ENCODE results near the gene GMFB. TPM values are rescaled to one million over a fixed set of nuclear protein-coding genes. Genes with fewer than 3 reads are reported as not detected.
"Not testable (repeated sequence)": the region's sequence is repeated elsewhere in the genome, so short reads cannot be mapped to it uniquely, and the experiment has no call there.

Gene GMFB
- total RNA-seq, 1 donor from 2014 or later: 67.1 TPM

DNA sequence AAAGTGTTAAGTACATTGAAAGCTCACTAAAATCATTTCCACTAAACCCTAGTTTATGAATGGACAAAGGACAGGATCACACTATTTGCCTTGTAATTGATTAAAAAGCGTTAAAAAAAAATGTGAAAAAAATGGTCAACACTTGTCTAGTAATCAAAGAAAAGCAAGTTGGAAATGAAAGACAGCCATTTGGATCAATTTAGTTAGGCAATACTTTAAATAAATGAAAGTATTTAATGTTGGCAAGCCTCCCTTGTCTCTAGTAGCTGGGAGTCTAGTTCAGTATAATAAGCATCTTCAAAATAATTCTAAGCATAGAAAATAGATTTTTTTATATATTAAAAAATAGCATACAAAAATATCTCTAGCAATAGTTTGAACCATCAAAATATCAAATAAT lies 33.4 kb downstream of the GMFB start:
- peaks cover 1% of the 10 kb centered on the region for H3K27me3 Mint-ChIP-seq (ENCODE audit: unreplicated experiment)

DNA sequence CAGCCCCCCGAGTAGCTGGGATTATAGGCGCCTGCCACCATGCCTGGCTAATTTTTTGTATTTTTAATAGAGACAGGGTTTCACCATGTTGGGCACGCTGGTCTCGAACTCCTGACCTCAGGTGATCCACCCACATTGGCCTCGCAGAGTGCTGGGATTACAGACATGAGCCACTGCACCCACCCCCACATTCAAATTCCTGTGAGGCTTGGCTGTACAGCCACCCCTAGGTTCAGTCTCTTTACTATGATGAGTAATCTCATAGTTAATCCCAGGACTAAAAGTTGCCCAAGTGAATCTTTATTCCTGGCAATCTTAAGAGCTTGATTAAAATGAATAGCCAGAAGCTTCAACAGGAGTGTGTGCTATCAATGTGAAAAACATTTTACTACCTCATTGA lies 34.8 kb downstream of the GMFB start:
- H3K4me1 Mint-ChIP-seq (ENCODE audit: low read depth, unreplicated experiment); H3K27ac Mint-ChIP-seq (ENCODE audit: unreplicated experiment): not testable (repeated sequence)

More for the DNA sequence above, 33.4 kb downstream of the GMFB start:
- DNase-seq: no peak
- no peaks in the 10 kb centered on the region for H3K4me1 Mint-ChIP-seq (ENCODE audit: low read depth, unreplicated experiment)
- TF ChIP-seq, protein P1, sequence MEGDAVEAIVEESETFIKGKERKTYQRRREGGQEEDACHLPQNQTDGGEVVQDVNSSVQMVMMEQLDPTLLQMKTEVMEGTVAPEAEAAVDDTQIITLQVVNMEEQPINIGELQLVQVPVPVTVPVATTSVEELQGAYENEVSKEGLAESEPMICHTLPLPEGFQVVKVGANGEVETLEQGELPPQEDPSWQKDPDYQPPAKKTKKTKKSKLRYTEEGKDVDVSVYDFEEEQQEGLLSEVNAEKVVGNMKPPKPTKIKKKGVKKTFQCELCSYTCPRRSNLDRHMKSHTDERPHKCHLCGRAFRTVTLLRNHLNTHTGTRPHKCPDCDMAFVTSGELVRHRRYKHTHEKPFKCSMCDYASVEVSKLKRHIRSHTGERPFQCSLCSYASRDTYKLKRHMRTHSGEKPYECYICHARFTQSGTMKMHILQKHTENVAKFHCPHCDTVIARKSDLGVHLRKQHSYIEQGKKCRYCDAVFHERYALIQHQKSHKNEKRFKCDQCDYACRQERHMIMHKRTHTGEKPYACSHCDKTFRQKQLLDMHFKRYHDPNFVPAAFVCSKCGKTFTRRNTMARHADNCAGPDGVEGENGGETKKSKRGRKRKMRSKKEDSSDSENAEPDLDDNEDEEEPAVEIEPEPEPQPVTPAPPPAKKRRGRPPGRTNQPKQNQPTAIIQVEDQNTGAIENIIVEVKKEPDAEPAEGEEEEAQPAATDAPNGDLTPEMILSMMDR (IDR thresholded peaks at IDR 0.05; ENCODE audit: partially characterized antibody, unreplicated experiment): no peak
- peaks cover 5% of the 10 kb centered on the region for H3K9me3 Mint-ChIP-seq (ENCODE audit: unreplicated experiment)
- H3K4me3 Mint-ChIP-seq (ENCODE audit: unreplicated experiment): no peak overlapping the region
- H3K27ac Mint-ChIP-seq (ENCODE audit: unreplicated experiment): no peak overlapping the region
- H3K36me3 Mint-ChIP-seq (ENCODE audit: unreplicated experiment): peaks cover 7% of the 10 kb centered on the region

DNA sequence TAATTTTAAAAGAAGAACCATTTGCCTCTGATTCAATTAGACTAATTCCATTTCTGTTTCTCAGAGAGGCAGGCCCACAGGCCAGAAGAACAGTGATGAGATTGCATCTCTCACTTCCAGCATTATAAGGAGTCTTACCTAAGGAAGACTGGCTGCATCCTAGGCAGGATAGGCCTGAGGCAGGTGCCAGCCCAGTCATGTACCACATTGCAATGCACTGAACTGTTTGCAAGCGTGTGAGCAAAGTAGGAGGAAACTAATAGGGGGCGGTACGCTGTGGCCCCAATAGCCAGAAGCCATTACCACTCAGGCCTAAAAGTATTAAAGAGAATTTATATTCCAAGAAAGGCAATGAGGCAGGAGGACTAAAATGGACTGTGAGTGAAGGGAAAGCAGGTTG lies 35.5 kb downstream of the GMFB start:
- Mint-ChIP-seq H3K4me3 (ENCODE audit: unreplicated experiment) (no peak overlapping the region), H3K27ac (ENCODE audit: unreplicated experiment) (no peak overlapping the region), H3K9me3 (ENCODE audit: unreplicated experiment) (no peaks in the 10 kb centered on the region), H3K4me1 (ENCODE audit: low read depth, unreplicated experiment) (no peaks in the 10 kb centered on the region), H3K27me3 (ENCODE audit: unreplicated experiment) (peaks cover 1% of the 10 kb centered on the region), H3K36me3 (ENCODE audit: unreplicated experiment) (peaks cover 1% of the 10 kb centered on the region)
- TF ChIP-seq, protein P1 (IDR thresholded peaks at IDR 0.05; ENCODE audit: partially characterized antibody, unreplicated experiment): no peak
- no peak for DNase-seq

More for the DNA sequence above, 34.8 kb downstream of the GMFB start:
- not testable (repeated sequence) for H3K27me3 Mint-ChIP-seq (ENCODE audit: unreplicated experiment); DNase-seq; H3K4me3 Mint-ChIP-seq (ENCODE audit: unreplicated experiment); H3K36me3 Mint-ChIP-seq (ENCODE audit: unreplicated experiment); H3K9me3 Mint-ChIP-seq (ENCODE audit: unreplicated experiment)

DNA sequence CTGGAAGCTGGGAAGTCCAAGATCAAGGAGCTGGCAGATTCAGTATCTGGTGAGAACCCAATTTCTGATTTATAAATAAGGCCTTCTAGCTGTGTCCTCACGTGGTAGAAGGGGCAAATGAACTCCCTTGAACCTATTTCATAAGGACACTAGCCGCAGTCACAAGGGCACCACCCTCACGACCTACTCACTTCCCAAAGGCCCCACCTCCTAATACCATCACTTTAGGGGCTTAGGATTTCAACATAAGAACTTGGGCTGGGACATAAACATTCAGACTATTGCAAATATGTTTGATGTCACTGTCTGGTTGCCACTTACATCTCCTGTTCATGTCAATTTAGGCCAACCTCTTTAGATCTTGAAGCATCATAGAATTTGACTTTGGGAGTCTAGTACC lies 36.8 kb downstream of the GMFB start:
- Mint-ChIP-seq H3K4me1 (ENCODE audit: low read depth, unreplicated experiment) (no peaks in the 10 kb centered on the region), H3K4me3 (ENCODE audit: unreplicated experiment) (no peak overlapping the region)

DNA sequence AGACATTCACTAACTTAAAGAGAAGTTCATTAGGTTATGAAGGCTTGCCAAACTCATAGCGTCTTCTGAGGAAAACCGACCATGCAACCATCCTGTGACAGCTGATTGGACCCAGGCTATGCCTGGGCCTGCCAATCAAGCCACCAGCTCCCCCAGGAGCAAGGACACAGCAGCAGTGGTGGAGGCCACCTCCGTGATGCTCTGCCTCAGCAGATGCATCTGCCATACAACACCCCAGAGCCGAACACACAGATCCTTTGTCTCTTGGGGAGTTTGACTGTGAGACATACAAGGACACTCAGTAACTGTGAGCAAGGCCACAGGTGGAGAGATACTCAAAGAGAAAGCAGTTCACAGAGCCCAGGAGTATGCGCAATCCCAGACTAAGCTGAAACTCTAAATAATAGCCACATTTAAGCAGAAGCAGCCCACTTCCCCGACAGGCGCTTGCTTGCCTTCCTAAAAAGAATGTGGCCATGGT lies 37.6 kb downstream of the GMFB start:
- H3K4me1 Mint-ChIP-seq (ENCODE audit: low read depth, unreplicated experiment): no peaks in the 10 kb centered on the region
- H3K27me3 Mint-ChIP-seq (ENCODE audit: unreplicated experiment): peaks cover 1% of the 10 kb centered on the region
- no peak overlapping the region for H3K4me3 Mint-ChIP-seq (ENCODE audit: unreplicated experiment)
- H3K9me3 Mint-ChIP-seq (ENCODE audit: unreplicated experiment): peaks cover under 1% of the 10 kb centered on the region
- no peak overlapping the region for H3K27ac Mint-ChIP-seq (ENCODE audit: unreplicated experiment)
- TF ChIP-seq, protein P1 (IDR thresholded peaks at IDR 0.05; ENCODE audit: partially characterized antibody, unreplicated experiment): no peak
- no peak for DNase-seq
- no peaks in the 10 kb centered on the region for H3K36me3 Mint-ChIP-seq (ENCODE audit: unreplicated experiment)

More for the DNA sequence above, 36.8 kb downstream of the GMFB start:
- Mint-ChIP-seq H3K27ac (ENCODE audit: unreplicated experiment) (no peak overlapping the region), H3K36me3 (ENCODE audit: unreplicated experiment) (no peaks in the 10 kb centered on the region), H3K27me3 (ENCODE audit: unreplicated experiment) (peaks cover 1% of the 10 kb centered on the region), H3K9me3 (ENCODE audit: unreplicated experiment) (no peaks in the 10 kb centered on the region)
- DNase-seq: no peak
- TF ChIP-seq, protein P1 (IDR thresholded peaks at IDR 0.05; ENCODE audit: partially characterized antibody, unreplicated experiment): no peak
